ENCODE measurements around the gene AVPR2. TPM values are rescaled to one million over a fixed set of nuclear protein-coding genes. Genes with fewer than 3 reads are reported as not detected.
A peak's percentile ranks its signal among the peaks of the same experiment; 100 is the strongest.

AVPR2 gene
- total RNA-seq, 2 donors from 2014 or later, result not detected

- H3K27ac Mint-ChIP-seq, result no peak overlapping the region
- H3K9me3 Mint-ChIP-seq, result peaks cover 43% of the 10 kb centered on the region
- no peaks in the 10 kb centered on the region for H3K36me3 Mint-ChIP-seq (ENCODE audit: low read depth)
- peaks cover 4% of the 10 kb centered on the region for H3K27me3 ChIP-seq (ENCODE audit: control insufficient read depth, insufficient read depth, low read length, poor library complexity, severe bottlenecking)
- peaks cover 6% of the 10 kb centered on the region for H3K4me1 ChIP-seq (ENCODE audit: control insufficient read depth, insufficient read depth, low read length)
- H3K4me1 Mint-ChIP-seq, result peaks cover 30% of the 10 kb centered on the region
- no peak overlapping the region for H3K4me3 Mint-ChIP-seq
- peak overlapping the region; percentile 68 for H3K27ac ChIP-seq (ENCODE audit: low read depth, low read length)
- 83 to 88% methylated on average over 1 to 7 of the region's 7 CpGs for WGBS, 2 experiments (ENCODE audit: insufficient coverage in 1 of 2, insufficient read length in 1 of 2)
- no peaks in the 10 kb centered on the region for H3K36me3 ChIP-seq (ENCODE audit: control insufficient read depth, insufficient read depth, low read length)
- peak; percentile 30 for DNase-seq
- H3K9me3 ChIP-seq (ENCODE audit: control insufficient read depth, low read length), result no peaks in the 10 kb centered on the region
- TF ChIP-seq CTCF (conservative IDR thresholded peaks at IDR 0.05), result no peak
- H3K9ac ChIP-seq (ENCODE audit: extremely low read depth, low read length, poor library complexity, severe bottlenecking), result no peak overlapping the region
- no peaks in the 10 kb centered on the region for H3K27me3 Mint-ChIP-seq (ENCODE audit: insufficient read depth)
- no peak overlapping the region for H3K4me3 ChIP-seq (ENCODE audit: low read length)
These were observed 23.2 kb upstream of the AVPR2 start for GRCh38 chrX:153881281-153881680.

GRCh38 chrX:153882086-153882498, 22.4 kb upstream of the AVPR2 start:
- no peak overlapping the region for H3K4me3 ChIP-seq (ENCODE audit: low read length)
- peak; percentile 47 for DNase-seq

GRCh38 chrX:153882557-153882956, 21.9 kb upstream of the AVPR2 start:
- peaks cover 5% of the 10 kb centered on the region for H3K27me3 Mint-ChIP-seq (ENCODE audit: insufficient read depth)
- WGBS, 2 experiments (ENCODE audit: insufficient coverage in 1 of 2, insufficient read length in 1 of 2), result 62% methylated on average over 7 of the region's 7 CpGs; no CpG with 5 or more reads in 1 of the 2 experiments
- peak; percentile 42 for DNase-seq
- H3K27ac Mint-ChIP-seq, result no peak overlapping the region
- peaks cover 28% of the 10 kb centered on the region for H3K4me1 Mint-ChIP-seq
- no peak overlapping the region for H3K4me3 Mint-ChIP-seq
- Histone ChIP-seq H3K9ac (ENCODE audit: extremely low read depth, low read length, poor library complexity, severe bottlenecking) (no peak overlapping the region), H3K27me3 (ENCODE audit: control insufficient read depth, insufficient read depth, low read length, poor library complexity, severe bottlenecking) (peaks cover 17% of the 10 kb centered on the region), H3K4me1 (ENCODE audit: control insufficient read depth, insufficient read depth, low read length) (peaks cover 6% of the 10 kb centered on the region), H3K27ac (ENCODE audit: low read depth, low read length) (peak overlapping the region; percentile 77), H3K9me3 (ENCODE audit: control insufficient read depth, low read length) (no peaks in the 10 kb centered on the region), H3K36me3 (ENCODE audit: control insufficient read depth, insufficient read depth, low read length) (no peaks in the 10 kb centered on the region), H3K4me3 (ENCODE audit: low read length) (no peak overlapping the region)
- no peak for TF ChIP-seq CTCF (conservative IDR thresholded peaks at IDR 0.05)
- H3K36me3 Mint-ChIP-seq (ENCODE audit: low read depth), result no peaks in the 10 kb centered on the region
- H3K9me3 Mint-ChIP-seq, result peaks cover 42% of the 10 kb centered on the region

More at GRCh38 chrX:153882086-153882498, 22.4 kb upstream of the AVPR2 start:
- 80% methylated on average over 8 of the region's 8 CpGs; no CpG with 5 or more reads in 1 of the 2 experiments for WGBS, 2 experiments (ENCODE audit: insufficient coverage in 1 of 2, insufficient read length in 1 of 2)
- no peak for TF ChIP-seq CTCF (conservative IDR thresholded peaks at IDR 0.05)
- Histone ChIP-seq H3K4me1 (ENCODE audit: control insufficient read depth, insufficient read depth, low read length) (peaks cover 6% of the 10 kb centered on the region), H3K36me3 (ENCODE audit: control insufficient read depth, insufficient read depth, low read length) (no peaks in the 10 kb centered on the region), H3K27me3 (ENCODE audit: control insufficient read depth, insufficient read depth, low read length, poor library complexity, severe bottlenecking) (peaks cover 12% of the 10 kb centered on the region), H3K9me3 (ENCODE audit: control insufficient read depth, low read length) (no peaks in the 10 kb centered on the region), H3K9ac (ENCODE audit: extremely low read depth, low read length, poor library complexity, severe bottlenecking) (no peak overlapping the region), H3K27ac (ENCODE audit: low read depth, low read length) (peak overlapping the region; percentile 77)
- Mint-ChIP-seq H3K4me3 (no peak overlapping the region), H3K27ac (no peak overlapping the region), H3K9me3 (peaks cover 42% of the 10 kb centered on the region), H3K27me3 (ENCODE audit: insufficient read depth) (peaks cover under 1% of the 10 kb centered on the region), H3K36me3 (ENCODE audit: low read depth) (no peaks in the 10 kb centered on the region), H3K4me1 (peaks cover 30% of the 10 kb centered on the region)

Measured in endodermal cell (in vitro differentiated cells).